Stimulated activated CD8-positive, alpha-beta memory T cell treated with anti-CD3 and anti-CD28 coated beads, Interleukin-7, amount 100 ng/mL, for 48 hours (primary cell): ENCODE results near the gene P2RY2.

Experiments
- DNase-seq, 2 donors: peaks; one replicate each; pipeline ENCODE4 v3.0.0-alpha.2; 2020; ENCODE audit warnings: low read depth in 1 of 2; ENCODE audit errors: extremely low read depth in 1 of 2

P2RY2 gene

DNA sequence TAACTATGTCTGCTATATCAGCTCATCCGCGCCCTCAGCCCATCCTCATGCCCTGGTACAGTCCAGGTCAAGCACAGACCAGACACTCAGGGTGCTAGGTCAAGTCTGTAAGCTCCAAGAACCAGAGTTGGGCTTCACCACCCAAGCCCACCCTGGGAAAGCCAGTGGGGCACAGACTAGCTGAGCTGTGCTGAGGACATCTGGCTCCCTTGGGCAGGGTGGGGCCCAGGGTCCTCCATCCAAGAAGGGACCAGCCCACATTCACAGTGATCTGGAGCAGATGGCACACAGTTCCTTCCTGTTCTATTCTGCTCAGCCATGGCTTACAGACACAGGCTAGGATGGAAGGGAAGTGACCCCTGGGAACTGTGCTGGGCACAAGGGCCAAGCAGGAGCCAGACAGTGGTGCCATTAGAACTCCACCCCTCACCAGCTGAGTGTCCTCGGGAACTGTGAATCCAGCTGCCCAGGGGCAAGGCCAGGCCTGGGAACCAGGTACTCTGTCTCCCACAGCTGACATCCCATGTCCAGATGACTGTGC, 63.2 kb downstream of the P2RY2 start:
- DNase-seq, result no peak

GRCh38 chr11:73281796-73282660, 63.9 kb downstream of the P2RY2 start:
- no peak for DNase-seq

DNA sequence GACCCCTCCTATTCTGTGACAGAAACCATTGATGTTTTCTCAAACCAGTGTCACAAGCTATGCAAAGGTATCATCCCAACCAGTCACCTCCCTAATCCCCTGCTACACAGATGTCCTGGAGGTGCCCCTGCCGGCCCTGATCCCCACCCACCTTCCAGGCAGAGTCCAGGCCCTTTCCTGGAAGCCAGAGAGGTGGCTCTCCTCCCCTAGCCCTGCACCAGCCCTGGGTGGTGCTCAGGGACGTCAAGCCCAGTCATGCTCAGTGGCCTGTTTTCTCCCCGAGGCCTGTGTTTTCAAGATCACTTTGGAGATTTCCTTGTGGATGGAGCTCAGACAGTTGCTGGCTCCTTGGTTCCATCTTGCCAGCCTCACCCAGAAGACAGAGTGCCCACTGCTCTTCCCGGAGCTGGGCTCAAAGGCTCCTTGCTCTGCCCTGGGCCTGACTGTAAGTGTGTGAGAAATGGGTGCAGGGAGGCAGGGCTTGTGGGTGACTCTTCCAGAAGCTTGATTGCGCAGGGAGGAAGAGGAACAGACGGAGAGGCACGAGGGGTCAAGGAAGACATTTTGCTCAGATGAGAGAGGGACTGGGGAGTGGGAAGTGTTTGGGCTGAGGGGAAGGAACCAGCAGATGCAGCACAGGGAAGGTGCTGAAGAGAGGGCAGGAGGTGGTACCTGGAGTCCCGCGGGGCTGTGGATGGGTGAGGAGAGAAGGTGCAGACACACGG, 65.4 kb downstream of the P2RY2 start:
- no peak for DNase-seq

GRCh38 chr11:73284106-73284505, 66.0 kb downstream of the P2RY2 start:
- no peak for DNase-seq

DNA sequence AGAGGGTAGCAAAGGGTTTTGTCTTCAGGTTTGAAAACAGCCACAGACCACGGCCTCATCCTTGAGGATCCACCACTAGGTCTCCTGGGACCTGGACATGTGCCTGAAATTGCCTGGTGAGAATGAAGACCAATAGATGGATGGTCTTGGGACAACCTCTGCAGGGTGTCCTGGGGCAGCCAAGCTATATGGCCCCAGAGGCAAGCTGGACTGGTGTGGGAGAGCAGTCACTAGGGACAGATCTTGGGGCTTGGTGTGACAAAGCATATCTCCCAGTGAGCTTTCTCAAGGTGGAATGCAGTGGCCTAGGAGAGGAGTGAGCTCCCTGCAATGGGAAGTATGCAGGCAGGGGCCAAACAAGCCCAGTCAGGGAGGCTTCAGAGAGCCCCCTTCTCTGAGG, 67.6 kb downstream of the P2RY2 start:
- DNase-seq, result no peak
